ENCODE measurements around the gene RPL3. TPM values are rescaled to one million over a fixed set of nuclear protein-coding genes. Genes with fewer than 3 reads are reported as not detected.
"Not testable (repeated sequence)": the region's sequence is repeated elsewhere in the genome, so short reads cannot be mapped to it uniquely, and the experiment has no call there.

Gene RPL3
- polyA plus RNA-seq, 1 donor from 2014 or later = 1,527 TPM

DNA sequence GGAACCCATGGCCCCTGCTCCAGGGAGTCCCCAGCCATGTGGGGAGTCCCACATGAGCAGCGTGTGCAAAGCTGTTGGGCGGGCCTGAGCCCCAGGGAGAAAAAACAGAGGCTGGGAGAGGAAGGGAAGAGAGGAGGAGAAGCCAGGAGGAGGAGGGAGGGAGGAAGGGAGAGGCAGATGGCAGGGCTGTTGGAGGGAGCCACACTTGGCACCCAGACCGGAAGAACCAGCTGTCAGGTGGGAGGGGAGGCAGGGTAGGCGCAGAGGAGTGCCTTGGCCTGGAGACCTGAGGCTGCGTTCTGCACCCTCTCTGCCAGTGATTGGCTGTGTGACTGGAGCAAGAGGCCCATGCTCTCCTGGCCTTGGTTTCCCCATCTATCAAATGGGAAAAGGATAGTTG, 37.0 kb upstream of the RPL3 start:
- Histone ChIP-seq H3K9ac (ENCODE audit: low read length) (no peak overlapping the region), H3K27ac (ENCODE audit: low read length) (no peak overlapping the region), H3K27me3 (ENCODE audit: insufficient read depth, low read depth, low read length) (no peaks in the 10 kb centered on the region), H4K20me1 (ENCODE audit: insufficient read depth) (no peaks in the 10 kb centered on the region), H3K9me2 (ENCODE audit: insufficient read depth, low read length) (no peaks in the 10 kb centered on the region), H3F3A (ENCODE audit: insufficient read depth, low read length, poor library complexity, severe bottlenecking) (no peaks in the 10 kb centered on the region), H2AFZ (ENCODE audit: low read depth, low read length) (no peak overlapping the region), H3K4me3 (ENCODE audit: low read length) (no peak overlapping the region), H3K4me2 (ENCODE audit: low read length) (no peak overlapping the region), H3K79me2 (replicated peaks; ENCODE audit: insufficient read depth, low read length) (peaks cover 3% of the 10 kb centered on the region), H3K36me3 (ENCODE audit: insufficient read depth, low read length) (no peaks in the 10 kb centered on the region), H3K9me3 (ENCODE audit: low read length) (no peaks in the 10 kb centered on the region)
- TF ChIP-seq, protein P1, sequence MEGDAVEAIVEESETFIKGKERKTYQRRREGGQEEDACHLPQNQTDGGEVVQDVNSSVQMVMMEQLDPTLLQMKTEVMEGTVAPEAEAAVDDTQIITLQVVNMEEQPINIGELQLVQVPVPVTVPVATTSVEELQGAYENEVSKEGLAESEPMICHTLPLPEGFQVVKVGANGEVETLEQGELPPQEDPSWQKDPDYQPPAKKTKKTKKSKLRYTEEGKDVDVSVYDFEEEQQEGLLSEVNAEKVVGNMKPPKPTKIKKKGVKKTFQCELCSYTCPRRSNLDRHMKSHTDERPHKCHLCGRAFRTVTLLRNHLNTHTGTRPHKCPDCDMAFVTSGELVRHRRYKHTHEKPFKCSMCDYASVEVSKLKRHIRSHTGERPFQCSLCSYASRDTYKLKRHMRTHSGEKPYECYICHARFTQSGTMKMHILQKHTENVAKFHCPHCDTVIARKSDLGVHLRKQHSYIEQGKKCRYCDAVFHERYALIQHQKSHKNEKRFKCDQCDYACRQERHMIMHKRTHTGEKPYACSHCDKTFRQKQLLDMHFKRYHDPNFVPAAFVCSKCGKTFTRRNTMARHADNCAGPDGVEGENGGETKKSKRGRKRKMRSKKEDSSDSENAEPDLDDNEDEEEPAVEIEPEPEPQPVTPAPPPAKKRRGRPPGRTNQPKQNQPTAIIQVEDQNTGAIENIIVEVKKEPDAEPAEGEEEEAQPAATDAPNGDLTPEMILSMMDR (IDR thresholded peaks at IDR 0.05; ENCODE audit: poor library complexity, severe bottlenecking) = no peak
- TF ChIP-seq RAD21 (conservative IDR thresholded peaks at IDR 0.05) = no peak
- no peak for TF ChIP-seq SMC3 (conservative IDR thresholded peaks at IDR 0.05; ENCODE audit: poor library complexity)
- TF ChIP-seq EZH2 (IDR thresholded peaks at IDR 0.05; ENCODE audit: borderline replicate concordance, insufficient read depth, low read length, poor library complexity, severe bottlenecking) = no peak
- no peak for TF ChIP-seq POLR2AphosphoS5 (IDR thresholded peaks at IDR 0.05)
- TF ChIP-seq, protein P2, sequence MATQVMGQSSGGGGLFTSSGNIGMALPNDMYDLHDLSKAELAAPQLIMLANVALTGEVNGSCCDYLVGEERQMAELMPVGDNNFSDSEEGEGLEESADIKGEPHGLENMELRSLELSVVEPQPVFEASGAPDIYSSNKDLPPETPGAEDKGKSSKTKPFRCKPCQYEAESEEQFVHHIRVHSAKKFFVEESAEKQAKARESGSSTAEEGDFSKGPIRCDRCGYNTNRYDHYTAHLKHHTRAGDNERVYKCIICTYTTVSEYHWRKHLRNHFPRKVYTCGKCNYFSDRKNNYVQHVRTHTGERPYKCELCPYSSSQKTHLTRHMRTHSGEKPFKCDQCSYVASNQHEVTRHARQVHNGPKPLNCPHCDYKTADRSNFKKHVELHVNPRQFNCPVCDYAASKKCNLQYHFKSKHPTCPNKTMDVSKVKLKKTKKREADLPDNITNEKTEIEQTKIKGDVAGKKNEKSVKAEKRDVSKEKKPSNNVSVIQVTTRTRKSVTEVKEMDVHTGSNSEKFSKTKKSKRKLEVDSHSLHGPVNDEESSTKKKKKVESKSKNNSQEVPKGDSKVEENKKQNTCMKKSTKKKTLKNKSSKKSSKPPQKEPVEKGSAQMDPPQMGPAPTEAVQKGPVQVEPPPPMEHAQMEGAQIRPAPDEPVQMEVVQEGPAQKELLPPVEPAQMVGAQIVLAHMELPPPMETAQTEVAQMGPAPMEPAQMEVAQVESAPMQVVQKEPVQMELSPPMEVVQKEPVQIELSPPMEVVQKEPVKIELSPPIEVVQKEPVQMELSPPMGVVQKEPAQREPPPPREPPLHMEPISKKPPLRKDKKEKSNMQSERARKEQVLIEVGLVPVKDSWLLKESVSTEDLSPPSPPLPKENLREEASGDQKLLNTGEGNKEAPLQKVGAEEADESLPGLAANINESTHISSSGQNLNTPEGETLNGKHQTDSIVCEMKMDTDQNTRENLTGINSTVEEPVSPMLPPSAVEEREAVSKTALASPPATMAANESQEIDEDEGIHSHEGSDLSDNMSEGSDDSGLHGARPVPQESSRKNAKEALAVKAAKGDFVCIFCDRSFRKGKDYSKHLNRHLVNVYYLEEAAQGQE (IDR thresholded peaks at IDR 0.05; ENCODE audit: borderline replicate concordance) = no peak
- TF ChIP-seq MXI1 (conservative IDR thresholded peaks at IDR 0.05; ENCODE audit: poor library complexity, severe bottlenecking) = no peak
- TF ChIP-seq EP300 (conservative IDR thresholded peaks at IDR 0.05; ENCODE audit: poor library complexity, severe bottlenecking) = no peak
- TF ChIP-seq TAF1 (IDR thresholded peaks at IDR 0.05; ENCODE audit: low read depth) = no peak

DNA sequence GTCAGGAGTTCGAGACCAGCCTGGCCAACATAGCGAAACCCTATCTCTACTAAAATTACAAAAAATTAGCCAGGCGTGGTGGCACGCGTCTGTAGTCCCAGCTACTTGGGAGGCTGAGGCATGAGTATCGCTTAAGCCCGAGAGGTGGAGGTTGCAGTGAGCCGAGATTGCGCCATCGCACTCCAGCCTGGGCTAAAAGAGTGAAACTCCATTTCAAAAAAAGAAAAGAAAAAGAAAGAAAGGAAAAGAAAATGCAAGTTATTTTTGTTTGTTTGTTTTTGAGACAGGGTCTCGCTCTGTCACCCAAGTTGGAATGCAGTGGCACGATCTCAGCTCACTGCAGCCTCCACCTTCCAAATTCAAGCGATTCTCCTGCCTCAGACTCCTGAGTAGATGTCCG, 36.4 kb upstream of the RPL3 start:
- H3K79me2 ChIP-seq (replicated peaks; ENCODE audit: insufficient read depth, low read length); H3K9me2 ChIP-seq (ENCODE audit: insufficient read depth, low read length); H3K9ac ChIP-seq (ENCODE audit: low read length); H3K4me2 ChIP-seq (ENCODE audit: low read length); H3K27ac ChIP-seq (ENCODE audit: low read length); H3K27me3 ChIP-seq (ENCODE audit: insufficient read depth, low read depth, low read length); H4K20me1 ChIP-seq (ENCODE audit: insufficient read depth); H3F3A ChIP-seq (ENCODE audit: insufficient read depth, low read length, poor library complexity, severe bottlenecking); H2AFZ ChIP-seq (ENCODE audit: low read depth, low read length); H3K9me3 ChIP-seq (ENCODE audit: low read length); H3K36me3 ChIP-seq (ENCODE audit: insufficient read depth, low read length); H3K4me3 ChIP-seq (ENCODE audit: low read length): not testable (repeated sequence)

DNA sequence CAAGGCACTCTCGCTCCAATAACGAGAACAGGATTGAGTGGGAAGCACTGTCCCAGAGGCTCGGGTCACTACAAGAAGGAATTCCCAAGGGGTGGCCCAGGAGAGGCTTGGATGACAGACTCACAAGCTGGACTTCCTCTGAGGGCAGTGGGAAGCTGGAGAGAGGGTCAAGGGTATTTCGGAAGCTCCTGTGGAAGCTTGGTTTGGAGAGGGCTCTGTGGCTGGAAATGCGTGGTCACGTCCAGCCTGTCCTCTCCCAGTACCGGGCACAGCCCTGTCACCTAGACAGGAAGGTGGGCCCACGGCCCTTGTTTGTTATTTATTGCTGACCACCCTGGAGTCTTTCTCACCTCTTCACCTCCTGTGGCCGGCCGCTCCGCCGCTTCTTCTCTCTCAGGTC, 35.7 kb upstream of the RPL3 start:
- H3K79me2 ChIP-seq (replicated peaks; ENCODE audit: insufficient read depth, low read length) = peaks cover 14% of the 10 kb centered on the region
- no peaks in the 10 kb centered on the region for H3K9me3 ChIP-seq (ENCODE audit: low read length)
- H3K9ac ChIP-seq (ENCODE audit: low read length) = no peak overlapping the region
- H3K9me2 ChIP-seq (ENCODE audit: insufficient read depth, low read length) = no peaks in the 10 kb centered on the region
- H3K36me3 ChIP-seq (ENCODE audit: insufficient read depth, low read length) = no peaks in the 10 kb centered on the region
- H2AFZ ChIP-seq (ENCODE audit: low read depth, low read length) = no peak overlapping the region
- H3K27me3 ChIP-seq (ENCODE audit: insufficient read depth, low read depth, low read length) = no peaks in the 10 kb centered on the region
- no peak overlapping the region for H3K4me3 ChIP-seq (ENCODE audit: low read length)
- H3K4me2 ChIP-seq (ENCODE audit: low read length) = no peak overlapping the region
- H3F3A ChIP-seq (ENCODE audit: insufficient read depth, low read length, poor library complexity, severe bottlenecking) = no peaks in the 10 kb centered on the region
- H3K27ac ChIP-seq (ENCODE audit: low read length) = no peak overlapping the region
- no peak for TF ChIP-seq POLR2AphosphoS5 (IDR thresholded peaks at IDR 0.05)
- TF ChIP-seq TAF1 (IDR thresholded peaks at IDR 0.05; ENCODE audit: low read depth) = no peak
- TF ChIP-seq SMC3 (conservative IDR thresholded peaks at IDR 0.05; ENCODE audit: poor library complexity) = no peak
- TF ChIP-seq, protein P2 (IDR thresholded peaks at IDR 0.05; ENCODE audit: borderline replicate concordance) = no peak
- TF ChIP-seq RAD21 (conservative IDR thresholded peaks at IDR 0.05) = no peak
- TF ChIP-seq, protein P1 (IDR thresholded peaks at IDR 0.05; ENCODE audit: poor library complexity, severe bottlenecking) = no peak
- TF ChIP-seq MXI1 (conservative IDR thresholded peaks at IDR 0.05; ENCODE audit: poor library complexity, severe bottlenecking) = no peak
- TF ChIP-seq EP300 (conservative IDR thresholded peaks at IDR 0.05; ENCODE audit: poor library complexity, severe bottlenecking) = no peak
- no peak for TF ChIP-seq EZH2 (IDR thresholded peaks at IDR 0.05; ENCODE audit: borderline replicate concordance, insufficient read depth, low read length, poor library complexity, severe bottlenecking)
- H4K20me1 ChIP-seq (ENCODE audit: insufficient read depth) = no peaks in the 10 kb centered on the region
